ENCODE measurements around the gene TMCO2.

Gene TMCO2

DNA sequence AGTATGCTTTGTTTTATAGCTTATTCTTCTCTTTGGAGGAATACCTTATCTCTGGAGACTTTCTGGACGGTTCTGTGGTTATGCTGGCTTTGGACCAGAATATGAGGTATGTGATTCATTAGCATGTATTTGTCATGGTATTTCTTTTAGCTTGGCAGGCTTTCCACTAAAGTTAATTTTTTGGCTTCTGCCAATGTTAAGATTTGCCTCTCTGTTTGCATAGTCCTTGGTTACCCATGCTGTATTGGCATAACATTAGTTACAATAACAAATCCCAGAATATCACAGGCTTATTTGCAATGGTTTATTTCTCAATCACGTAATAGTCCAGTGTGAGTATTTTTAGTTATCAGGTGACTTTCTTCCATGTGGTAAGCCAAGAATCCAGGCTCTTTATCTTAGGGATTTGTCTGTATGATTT is 20.0 kb downstream of the TMCO2 start:
- Histone ChIP-seq H3K9ac (ENCODE audit: low read depth, low read length) (no peak overlapping the region), H3K36me3 (ENCODE audit: insufficient read depth, low read length) (peaks cover 17% of the 10 kb centered on the region)

DNA sequence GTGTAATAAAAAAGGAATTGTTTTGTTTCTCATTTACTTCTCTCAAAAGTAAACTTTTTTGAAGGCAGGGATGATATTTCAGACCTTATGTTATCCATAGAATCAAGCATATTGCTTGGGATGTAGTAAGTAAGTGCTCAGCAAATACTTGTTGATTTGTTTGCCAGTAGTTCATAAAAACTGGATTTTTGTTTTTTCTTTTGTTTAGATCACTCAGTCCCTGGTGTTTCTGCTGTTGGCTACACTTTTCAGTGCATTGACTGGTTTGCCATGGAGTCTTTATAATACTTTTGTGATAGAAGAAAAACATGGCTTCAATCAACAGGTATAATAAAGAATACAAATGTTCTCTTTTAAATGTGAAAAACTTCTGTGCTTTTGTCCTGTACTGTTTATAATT is 20.5 kb downstream of the TMCO2 start:
- Histone ChIP-seq H3K4me1 (ENCODE audit: insufficient read depth, low read length) (no peaks in the 10 kb centered on the region), H3K36me3 (ENCODE audit: insufficient read depth, low read length) (peaks cover 15% of the 10 kb centered on the region), H3K9ac (ENCODE audit: low read depth, low read length) (no peak overlapping the region), H3K9me3 (ENCODE audit: control insufficient read depth, insufficient read depth, low read length) (no peaks in the 10 kb centered on the region)

More for the DNA sequence above, 20.0 kb downstream of the TMCO2 start:
- no peaks in the 10 kb centered on the region for H3K9me3 ChIP-seq (ENCODE audit: control insufficient read depth, insufficient read depth, low read length)
- H3K4me1 ChIP-seq (ENCODE audit: insufficient read depth, low read length) = no peaks in the 10 kb centered on the region

DNA sequence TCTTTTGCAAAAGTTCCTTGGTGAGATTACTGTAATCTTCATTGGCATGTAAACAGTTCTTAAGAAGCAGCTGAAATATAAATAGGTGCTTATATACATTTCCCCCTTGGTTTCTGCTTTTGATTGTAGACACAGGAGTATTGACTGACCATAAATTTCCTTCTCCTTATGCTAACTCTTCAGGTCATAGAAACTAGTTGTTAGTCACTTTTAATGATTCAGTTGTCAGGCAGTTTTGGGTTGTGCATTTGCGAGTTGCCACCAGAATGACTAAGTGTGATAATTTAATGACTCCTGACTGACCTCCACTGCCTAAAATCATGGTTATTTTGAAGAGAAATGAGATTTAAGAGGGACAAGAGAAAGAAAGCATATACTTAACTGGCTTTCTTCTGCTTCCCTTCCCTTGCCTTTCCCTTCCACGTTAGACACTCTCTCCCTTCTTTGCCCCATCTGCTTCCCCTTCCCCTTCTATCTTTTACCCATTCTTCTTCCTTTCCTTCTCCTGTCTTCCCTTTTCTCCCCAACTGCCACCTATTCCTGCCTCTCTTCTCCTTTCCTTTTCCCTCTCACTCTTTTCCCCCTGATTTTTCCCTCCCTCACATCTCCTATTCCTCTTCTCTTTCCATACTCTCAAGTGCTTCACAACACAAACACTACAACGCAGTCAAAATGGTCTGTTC is 22.6 kb downstream of the TMCO2 start:
- no peak overlapping the region for H3K9ac ChIP-seq (ENCODE audit: low read depth, low read length)
- no peaks in the 10 kb centered on the region for H3K9me3 ChIP-seq (ENCODE audit: control insufficient read depth, insufficient read depth, low read length)
- no peaks in the 10 kb centered on the region for H3K4me1 ChIP-seq (ENCODE audit: insufficient read depth, low read length)
- peaks cover 19% of the 10 kb centered on the region for H3K36me3 ChIP-seq (ENCODE audit: insufficient read depth, low read length)

DNA sequence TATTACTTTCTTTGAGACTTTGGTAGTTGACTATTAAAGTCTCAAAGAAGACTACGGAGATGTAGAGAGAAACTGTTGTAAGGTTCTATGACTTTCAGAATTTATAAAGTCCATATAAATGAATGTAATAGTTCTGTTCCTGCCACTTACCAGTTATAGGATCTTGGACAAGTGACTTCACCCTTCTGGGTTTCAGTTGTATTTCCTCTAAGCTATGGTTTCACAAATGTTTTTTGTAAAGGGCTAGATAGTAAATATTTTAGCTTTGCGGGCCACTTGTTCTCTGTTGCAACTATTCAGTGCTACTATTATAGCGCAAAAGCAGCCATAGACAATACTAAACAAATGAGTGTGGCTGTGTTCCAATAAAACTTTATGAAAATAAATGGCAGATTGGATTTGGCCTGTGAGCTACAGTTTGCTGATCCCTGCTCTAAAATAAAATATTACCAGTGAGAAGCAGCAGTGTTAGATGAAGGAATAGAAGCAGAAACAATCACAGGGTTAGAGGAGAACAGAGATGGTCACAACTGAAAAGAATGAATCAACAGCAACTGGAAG is 25.0 kb downstream of the TMCO2 start:
- H3K36me3 ChIP-seq (ENCODE audit: insufficient read depth, low read length) = peaks cover 19% of the 10 kb centered on the region
- H3K9ac ChIP-seq (ENCODE audit: low read depth, low read length) = no peak overlapping the region
- no peaks in the 10 kb centered on the region for H3K4me1 ChIP-seq (ENCODE audit: insufficient read depth, low read length)
- H3K9me3 ChIP-seq (ENCODE audit: control insufficient read depth, insufficient read depth, low read length) = no peaks in the 10 kb centered on the region

DNA sequence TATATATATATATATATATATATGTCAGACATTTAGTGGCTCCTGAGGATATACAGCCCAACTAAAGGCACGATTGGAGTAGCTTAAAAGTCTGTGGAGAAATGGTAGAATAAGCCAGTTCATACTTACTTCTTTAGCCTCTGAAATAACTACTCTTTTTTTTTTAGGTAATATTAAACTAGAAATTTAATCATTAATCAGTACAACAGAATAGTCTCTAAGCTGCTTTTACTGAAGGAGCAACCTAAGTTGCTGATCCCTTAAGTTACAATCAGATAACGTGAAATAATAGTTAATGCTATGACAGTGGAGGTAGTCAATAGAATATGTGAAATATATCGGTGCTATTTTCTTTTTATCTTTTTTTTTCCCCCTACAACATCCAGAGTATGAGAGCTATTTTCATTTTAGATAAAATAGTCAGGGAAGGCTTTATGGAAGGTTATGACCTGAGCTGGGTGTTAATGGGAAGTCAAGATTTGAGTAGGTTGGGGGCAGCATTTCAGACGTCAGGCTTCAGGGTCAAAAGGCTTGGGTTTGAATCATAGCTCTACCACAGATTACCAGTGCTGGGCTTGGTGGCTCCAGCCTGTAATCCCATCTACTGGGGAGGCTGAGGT is 25.9 kb downstream of the TMCO2 start:
- no peaks in the 10 kb centered on the region for H3K4me1 ChIP-seq (ENCODE audit: insufficient read depth, low read length)
- no peaks in the 10 kb centered on the region for H3K9me3 ChIP-seq (ENCODE audit: control insufficient read depth, insufficient read depth, low read length)
- H3K36me3 ChIP-seq (ENCODE audit: insufficient read depth, low read length) = peaks cover 19% of the 10 kb centered on the region
- no peak overlapping the region for H3K9ac ChIP-seq (ENCODE audit: low read depth, low read length)

DNA sequence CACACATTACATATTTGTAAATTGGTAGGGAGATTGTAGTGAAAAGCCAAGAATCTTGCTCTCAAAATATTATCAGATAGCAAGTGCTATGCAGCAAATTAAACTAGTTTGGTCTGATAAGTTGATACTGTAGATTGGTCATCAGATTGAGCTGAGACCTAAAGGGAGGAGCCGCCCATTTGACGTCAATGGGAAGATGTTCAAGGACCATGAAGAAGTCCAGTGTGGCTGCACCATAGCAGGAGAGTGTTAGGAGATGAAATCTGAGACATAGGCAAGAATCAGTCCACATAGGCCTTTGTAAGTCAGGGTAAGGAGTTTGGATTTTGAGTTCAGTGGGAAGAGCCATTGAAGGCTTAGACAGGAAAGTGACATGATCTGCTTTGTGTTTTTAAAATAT is 26.6 kb downstream of the TMCO2 start:
- no peaks in the 10 kb centered on the region for H3K9me3 ChIP-seq (ENCODE audit: control insufficient read depth, insufficient read depth, low read length)
- no peaks in the 10 kb centered on the region for H3K4me1 ChIP-seq (ENCODE audit: insufficient read depth, low read length)
- peaks cover 15% of the 10 kb centered on the region for H3K36me3 ChIP-seq (ENCODE audit: insufficient read depth, low read length)
- H3K9ac ChIP-seq (ENCODE audit: low read depth, low read length) = no peak overlapping the region

DNA sequence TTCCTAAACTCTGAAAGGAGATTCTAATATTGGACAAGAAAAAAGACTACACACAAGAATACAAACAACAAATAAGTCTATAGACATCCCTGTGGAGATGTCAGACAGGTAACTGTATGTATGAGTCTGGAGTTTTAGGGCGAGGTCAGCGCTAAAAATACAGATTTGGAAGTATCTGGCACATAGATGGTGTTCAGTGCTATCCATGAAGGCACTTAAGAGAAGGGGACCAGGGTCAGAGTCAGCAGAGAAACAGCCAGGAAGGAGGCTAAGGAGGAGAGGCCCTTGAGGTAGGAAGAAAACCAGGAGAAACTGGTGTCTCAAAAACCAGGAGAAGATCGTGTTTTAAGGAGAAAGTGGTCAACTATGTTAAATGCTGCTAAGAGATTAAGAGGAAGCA is 28.4 kb downstream of the TMCO2 start:
- no peaks in the 10 kb centered on the region for H3K4me1 ChIP-seq (ENCODE audit: insufficient read depth, low read length)
- H3K9me3 ChIP-seq (ENCODE audit: control insufficient read depth, insufficient read depth, low read length) = no peaks in the 10 kb centered on the region
- peaks cover 8% of the 10 kb centered on the region; the same call in 1 of the 2 replicates for H3K36me3 ChIP-seq (ENCODE audit: insufficient read depth, low read length)
- no peak overlapping the region for H3K9ac ChIP-seq (ENCODE audit: low read depth, low read length)

DNA sequence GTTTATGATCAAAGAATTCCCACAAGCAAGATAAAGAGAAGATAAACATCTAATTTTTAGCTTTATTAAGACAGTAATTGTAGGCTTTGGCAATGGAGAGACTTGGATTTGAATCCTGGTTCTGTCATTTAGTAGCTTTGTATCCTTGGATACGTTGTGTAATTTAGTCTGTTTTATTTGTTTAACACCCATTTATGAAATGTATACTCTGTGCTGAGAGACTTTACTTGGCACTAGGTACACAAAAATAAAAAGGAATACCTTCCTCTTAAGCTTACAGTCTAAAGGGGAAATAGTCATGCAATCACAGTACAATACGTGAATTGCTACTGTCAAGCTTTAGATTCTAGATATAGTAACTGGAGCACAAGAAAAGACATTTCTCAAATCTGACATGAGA is 34.1 kb downstream of the TMCO2 start:
- Histone ChIP-seq H3K36me3 (ENCODE audit: insufficient read depth, low read length) (peaks cover 7% of the 10 kb centered on the region), H3K4me1 (ENCODE audit: insufficient read depth, low read length) (no peaks in the 10 kb centered on the region), H3K9me3 (ENCODE audit: control insufficient read depth, insufficient read depth, low read length) (no peaks in the 10 kb centered on the region), H3K9ac (ENCODE audit: low read depth, low read length) (no peak overlapping the region)

DNA sequence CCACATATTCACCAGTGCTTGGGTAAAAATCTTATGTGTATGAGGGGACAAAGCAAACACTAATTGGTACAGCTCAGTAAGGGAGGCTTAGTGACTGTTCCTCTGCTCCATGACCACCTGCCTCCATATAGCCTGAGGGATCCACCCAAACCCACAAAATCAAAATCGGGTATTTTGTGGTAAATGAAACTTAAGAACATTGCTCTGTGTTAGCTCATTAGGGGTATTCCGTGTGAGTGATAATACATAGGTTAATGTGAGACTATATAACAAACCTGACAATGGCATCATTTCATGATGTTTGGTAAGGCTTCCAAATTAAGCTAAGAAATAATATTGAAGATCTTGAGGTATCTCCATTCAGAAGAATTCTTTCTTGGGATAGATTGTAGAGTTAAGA is 43.6 kb downstream of the TMCO2 start:
- Histone ChIP-seq H3K36me3 (ENCODE audit: insufficient read depth, low read length) (peaks cover 16% of the 10 kb centered on the region; the same call in 1 of the 2 replicates), H3K9me3 (ENCODE audit: control insufficient read depth, insufficient read depth, low read length) (no peaks in the 10 kb centered on the region), H3K4me1 (ENCODE audit: insufficient read depth, low read length) (peaks cover 8% of the 10 kb centered on the region; the same call in 1 of the 2 replicates), H3K9ac (ENCODE audit: low read depth, low read length) (no peak overlapping the region; the same call in 1 of the 2 replicates)

DNA sequence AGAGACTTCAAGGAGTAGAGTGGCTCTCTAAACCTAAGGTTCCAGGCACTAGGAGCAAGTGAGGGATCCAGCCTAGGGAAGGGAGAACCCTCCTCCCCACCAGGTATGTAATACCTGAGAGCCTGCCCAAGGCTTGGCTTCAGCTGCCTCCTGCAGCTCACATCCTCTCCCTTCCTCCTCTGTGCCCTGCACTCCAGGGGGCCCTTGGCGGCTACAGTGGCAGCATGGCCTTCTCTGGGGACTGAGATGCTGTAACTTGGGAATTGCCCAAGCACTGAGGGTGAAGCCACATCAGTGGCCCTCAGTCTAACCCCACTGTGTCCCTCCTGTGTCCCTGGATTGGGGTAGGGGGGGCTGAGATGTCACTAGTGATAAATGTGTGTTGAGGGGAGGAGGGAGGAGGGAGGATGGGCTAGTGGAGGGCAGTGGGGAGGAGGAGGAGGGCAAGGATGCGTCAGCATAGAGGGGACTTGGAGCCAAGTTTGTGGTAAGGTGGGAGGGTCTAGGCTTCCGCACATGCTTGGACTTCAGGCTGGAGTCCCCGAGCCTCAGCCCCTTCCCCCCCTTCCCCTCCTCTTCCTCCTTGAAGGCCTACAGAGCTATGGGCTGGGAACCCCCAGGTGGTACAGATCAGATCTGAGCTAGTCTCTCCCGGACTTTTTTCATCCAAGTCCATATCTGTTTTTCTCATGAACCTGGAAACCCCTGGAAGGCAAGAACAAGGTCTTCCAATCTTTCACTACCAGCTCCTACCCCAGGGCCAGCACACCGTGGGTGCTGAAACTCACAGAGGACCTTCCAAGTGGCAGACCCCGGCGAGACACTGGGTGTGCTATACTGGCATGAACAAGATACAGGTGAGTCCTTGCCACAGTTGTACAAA is 51.9 kb downstream of the TMCO2 start:
- Histone ChIP-seq H3K9ac (ENCODE audit: low read depth, low read length) (no peak overlapping the region), H3K4me1 (ENCODE audit: insufficient read depth, low read length) (no peaks in the 10 kb centered on the region; the same call in 1 of the 2 replicates), H3K9me3 (ENCODE audit: control insufficient read depth, insufficient read depth, low read length) (no peaks in the 10 kb centered on the region), H3K36me3 (ENCODE audit: insufficient read depth, low read length) (no peaks in the 10 kb centered on the region)

DNA sequence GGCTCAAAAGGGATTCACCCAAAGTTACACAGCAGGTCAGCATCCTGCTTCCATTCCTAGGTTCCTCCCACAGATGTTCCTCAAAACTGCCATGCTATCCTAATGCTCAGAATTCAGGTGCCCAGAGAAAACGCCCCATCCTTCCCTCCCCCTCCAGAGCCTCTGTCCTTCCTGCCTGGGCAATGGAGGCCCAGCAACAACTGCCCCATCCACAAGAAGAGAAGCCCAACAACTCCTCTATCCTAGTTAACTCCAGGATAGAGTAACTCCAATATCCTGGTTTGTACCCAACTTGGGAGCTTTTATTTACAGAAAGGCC is 52.5 kb downstream of the TMCO2 start:
- Histone ChIP-seq H3K9me3 (ENCODE audit: control insufficient read depth, insufficient read depth, low read length) (no peaks in the 10 kb centered on the region), H3K9ac (ENCODE audit: low read depth, low read length) (no peak overlapping the region), H3K36me3 (ENCODE audit: insufficient read depth, low read length) (no peaks in the 10 kb centered on the region)

DNA sequence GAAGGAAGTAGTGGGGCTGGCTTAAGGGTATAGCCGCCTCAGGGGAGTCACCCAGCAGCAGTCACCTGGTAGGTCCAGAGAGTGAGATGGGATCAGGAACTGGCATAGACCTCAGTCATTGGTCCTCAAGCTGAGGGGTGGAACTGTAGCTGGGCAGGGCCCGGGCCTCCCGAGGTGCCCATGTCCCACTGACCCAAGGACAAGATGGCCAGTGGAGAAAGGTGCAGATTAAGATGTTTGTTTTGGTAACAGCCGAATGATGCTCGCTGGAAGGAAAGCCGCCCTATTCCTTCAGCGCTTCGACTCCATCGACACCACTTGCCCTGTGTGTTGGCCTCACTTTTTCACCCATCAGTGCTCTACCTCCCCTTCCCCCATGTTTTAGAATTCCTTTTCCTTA is 52.9 kb downstream of the TMCO2 start:
- no peak overlapping the region for H3K9ac ChIP-seq (ENCODE audit: low read depth, low read length)
- H3K36me3 ChIP-seq (ENCODE audit: insufficient read depth, low read length) = no peaks in the 10 kb centered on the region
- H3K4me1 ChIP-seq (ENCODE audit: insufficient read depth, low read length) = peaks cover 3% of the 10 kb centered on the region; the same call in 1 of the 2 replicates
- no peaks in the 10 kb centered on the region for H3K9me3 ChIP-seq (ENCODE audit: control insufficient read depth, insufficient read depth, low read length)

More for the DNA sequence above, 52.5 kb downstream of the TMCO2 start:
- H3K4me1 ChIP-seq (ENCODE audit: insufficient read depth, low read length) = peaks cover under 1% of the 10 kb centered on the region; the same call in 1 of the 2 replicates

DNA sequence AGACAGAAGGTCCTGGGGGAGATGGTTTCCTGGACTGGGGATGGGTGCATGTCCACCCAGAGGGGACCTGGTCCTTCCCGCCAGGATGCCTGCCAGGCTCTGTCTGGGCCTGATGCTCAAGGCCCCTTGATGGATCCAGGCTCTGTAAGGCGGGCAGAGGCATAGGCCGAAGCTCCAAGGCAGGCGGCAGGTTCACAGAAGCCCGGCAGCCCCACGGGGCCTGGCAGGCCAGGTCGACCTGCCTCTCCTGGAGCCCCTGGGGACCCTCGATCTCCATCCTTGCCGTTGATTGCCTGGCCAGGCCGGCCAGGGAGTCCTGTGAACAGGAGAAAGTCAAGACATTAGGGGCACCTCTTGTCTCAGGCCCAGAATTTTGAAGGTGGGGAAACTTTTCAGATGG is 53.3 kb downstream of the TMCO2 start:
- no peak overlapping the region for H3K9ac ChIP-seq (ENCODE audit: low read depth, low read length)
- no peaks in the 10 kb centered on the region for H3K9me3 ChIP-seq (ENCODE audit: control insufficient read depth, insufficient read depth, low read length)
- no peaks in the 10 kb centered on the region for H3K36me3 ChIP-seq (ENCODE audit: insufficient read depth, low read length)
- peaks cover 3% of the 10 kb centered on the region; the same call in 1 of the 2 replicates for H3K4me1 ChIP-seq (ENCODE audit: insufficient read depth, low read length)

Measured in ES-I3 (cell line).